ENCODE data around the gene EBP.

The EBP gene

DNA sequence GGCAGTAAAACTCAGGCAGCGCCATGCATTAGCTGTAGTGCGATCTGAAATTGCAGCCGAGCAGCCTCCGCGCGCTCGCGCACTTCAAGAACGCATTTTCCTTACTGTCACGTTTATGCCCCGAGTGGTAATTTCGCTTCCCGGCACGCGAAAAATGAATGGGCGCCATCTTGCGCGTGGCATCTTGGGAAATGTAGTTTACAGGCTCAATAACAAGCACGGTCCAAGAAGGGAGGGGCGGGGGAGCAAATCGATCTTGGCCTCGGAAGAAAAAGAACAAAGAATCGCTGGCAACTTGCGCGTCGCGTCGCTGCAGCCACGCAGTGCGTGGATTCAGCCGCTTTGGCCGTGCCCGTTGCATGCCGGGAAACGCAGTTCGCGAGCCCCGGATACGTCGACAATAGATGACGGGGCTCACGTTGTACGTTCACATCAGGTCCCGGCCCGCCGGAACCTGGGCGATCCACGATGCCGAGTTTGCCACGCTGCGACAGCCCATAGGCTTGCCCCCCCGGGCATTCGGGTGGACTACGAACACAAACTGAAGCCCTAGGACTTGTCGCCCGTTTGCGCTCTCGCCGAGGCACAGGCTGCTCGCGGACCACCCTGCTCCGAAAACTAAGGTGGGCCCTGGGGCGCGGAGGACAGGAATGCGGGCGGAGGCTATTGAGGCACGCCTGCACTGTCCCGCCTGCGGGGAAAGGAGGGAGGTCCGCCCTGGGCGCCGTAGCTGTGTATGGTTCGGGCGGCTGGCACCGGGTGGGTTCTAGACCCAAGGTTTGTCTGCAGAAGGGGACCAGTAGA is 45.6 kb upstream of the EBP start, which contains the start of gene FTSJ1:
Gene FTSJ1, plus strand, starts transcription at position 426 of the 804 bp plus-strand sequence. CDS start 1,849 bp downstream, outside the sequence.
- TF ChIP-seq, protein P1, sequence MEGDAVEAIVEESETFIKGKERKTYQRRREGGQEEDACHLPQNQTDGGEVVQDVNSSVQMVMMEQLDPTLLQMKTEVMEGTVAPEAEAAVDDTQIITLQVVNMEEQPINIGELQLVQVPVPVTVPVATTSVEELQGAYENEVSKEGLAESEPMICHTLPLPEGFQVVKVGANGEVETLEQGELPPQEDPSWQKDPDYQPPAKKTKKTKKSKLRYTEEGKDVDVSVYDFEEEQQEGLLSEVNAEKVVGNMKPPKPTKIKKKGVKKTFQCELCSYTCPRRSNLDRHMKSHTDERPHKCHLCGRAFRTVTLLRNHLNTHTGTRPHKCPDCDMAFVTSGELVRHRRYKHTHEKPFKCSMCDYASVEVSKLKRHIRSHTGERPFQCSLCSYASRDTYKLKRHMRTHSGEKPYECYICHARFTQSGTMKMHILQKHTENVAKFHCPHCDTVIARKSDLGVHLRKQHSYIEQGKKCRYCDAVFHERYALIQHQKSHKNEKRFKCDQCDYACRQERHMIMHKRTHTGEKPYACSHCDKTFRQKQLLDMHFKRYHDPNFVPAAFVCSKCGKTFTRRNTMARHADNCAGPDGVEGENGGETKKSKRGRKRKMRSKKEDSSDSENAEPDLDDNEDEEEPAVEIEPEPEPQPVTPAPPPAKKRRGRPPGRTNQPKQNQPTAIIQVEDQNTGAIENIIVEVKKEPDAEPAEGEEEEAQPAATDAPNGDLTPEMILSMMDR (IDR thresholded peaks at IDR 0.05), result no peak

DNA sequence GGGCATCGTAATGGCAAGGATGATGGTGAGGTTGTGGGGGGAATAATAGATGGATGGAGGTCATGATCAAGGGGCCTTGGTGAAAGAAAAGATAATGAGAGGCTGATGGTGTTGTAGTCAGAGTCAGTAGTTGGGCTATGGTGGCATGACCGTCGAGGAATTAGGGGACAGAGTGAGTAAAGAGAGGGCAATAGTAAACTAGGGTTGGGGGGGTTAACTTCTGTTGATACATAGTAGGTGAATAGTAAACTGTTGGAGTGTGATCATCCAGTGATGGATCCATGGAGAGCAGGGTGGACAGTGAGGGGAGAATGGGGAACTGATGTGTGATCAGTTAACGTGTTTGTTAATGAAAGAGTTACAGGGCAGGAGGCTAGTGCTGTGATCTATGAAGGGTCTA is 44.7 kb upstream of the EBP start:
- TF ChIP-seq, protein P1 (IDR thresholded peaks at IDR 0.05), result no peak

DNA sequence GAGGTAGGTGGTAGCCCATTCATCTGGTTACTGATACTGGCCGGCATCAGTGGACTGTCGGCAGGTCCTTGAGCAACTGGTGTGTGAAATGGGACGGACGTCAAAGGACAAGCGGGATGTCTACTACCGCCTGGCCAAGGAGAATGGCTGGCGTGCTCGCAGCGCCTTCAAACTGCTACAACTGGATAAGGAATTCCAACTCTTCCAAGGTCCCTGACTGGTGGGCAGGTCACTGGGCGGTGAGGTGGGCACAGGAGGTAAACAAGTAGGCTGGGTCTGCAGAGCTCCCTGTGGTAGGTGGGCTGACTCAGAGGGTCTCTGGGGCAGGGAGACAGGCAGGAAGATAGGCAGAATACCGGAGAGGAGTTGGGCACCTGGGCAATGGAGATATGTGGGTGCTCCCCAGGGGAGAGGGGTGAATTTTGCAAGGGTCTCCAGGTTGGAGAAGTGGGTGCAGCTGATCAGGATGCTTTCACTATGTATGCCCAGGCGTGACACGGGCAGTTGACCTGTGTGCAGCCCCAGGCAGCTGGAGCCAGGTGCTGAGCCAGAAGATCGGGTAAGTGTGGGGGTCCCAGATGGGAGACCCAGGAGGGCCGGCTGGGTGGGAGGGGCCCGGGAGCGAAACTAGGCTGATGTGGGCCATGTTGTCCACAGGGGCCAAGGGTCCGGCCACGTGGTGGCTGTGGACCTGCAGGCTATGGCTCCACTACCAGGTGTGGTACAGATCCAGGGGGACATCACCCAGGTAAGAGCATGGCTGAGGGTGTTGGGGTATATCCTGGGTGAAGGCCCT is 43.5 kb upstream of the EBP start:
- TF ChIP-seq, protein P1 (IDR thresholded peaks at IDR 0.05), result no peak

DNA sequence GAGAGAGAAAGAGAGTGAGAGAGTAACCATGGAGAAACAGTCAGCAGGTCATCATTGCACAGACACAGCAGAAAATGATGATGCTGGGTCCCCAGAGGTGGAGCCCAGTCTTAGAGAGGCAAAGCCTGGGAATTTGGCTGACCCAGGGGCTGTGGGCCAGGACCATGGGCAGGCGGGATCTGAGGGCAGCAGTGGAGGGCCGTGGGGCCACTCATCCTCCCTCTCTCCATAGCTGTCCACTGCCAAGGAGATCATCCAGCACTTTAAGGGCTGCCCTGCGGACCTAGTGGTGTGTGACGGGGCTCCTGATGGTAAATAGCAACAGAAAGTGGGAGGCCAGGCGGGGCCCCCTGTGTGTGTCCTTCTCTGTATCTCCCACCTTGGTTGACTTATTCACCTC is 42.8 kb upstream of the EBP start:
- TF ChIP-seq, protein P1 (IDR thresholded peaks at IDR 0.05), result no peak

DNA sequence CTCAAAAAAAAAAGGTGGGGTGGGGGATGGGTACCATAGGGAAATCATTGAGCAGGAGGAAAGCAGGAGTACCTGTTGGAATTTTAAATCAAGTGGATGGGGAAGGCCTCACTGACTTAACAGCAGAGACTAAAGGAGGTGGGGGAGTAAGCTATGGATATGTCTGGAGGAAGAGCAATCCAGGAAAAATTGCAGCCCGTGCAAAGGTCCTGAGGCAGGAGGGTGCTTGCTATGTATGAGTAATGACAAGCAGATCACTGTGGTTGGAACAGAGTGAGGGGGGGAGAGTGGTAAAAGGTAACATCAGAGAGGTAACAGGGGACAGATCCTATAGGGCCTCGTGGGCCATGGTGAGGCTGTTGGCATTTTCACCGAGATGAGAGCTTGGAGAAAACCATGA is 41.5 kb upstream of the EBP start:
- TF ChIP-seq, protein P1 (IDR thresholded peaks at IDR 0.05), result no peak

DNA sequence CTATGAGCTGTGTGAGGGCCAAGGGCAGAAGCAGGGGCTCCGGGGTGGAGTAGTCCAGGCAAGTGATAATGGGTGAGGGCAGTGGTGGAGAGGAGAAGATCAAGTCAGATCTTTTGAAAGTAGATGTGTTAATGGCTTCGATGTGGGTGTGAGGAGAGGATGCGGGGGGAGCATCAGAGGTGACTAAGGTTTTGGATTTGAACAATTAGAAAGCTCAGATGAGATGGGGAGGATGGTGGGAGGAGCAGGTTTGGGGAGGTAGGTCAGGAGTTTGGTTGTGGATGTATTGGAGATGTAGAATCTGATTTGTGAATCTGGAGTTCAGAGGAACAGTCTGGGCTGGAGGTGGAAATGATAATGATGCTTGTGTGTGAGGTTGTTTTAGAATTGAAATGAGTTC is 41.0 kb upstream of the EBP start:
- TF ChIP-seq, protein P1 (IDR thresholded peaks at IDR 0.05), result no peak

DNA sequence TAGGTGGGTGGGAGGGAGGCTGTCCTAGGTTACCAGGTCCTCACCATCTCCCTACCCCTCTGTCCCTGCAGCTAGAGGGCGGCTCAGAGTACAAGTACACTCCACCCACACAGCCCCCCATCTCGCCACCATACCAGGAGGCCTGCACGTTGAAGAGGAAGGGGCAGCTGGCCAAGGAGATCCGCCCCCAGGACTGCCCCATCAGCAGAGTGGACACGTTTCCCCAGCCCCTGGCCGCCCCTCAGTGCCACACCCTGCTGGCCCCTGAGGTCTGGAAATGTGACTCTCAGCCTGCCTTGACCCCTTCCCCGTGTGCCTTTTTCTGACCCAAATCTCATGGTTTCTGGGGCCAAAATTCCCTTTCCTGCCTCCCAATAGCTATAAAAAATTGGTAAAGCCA is 39.1 kb upstream of the EBP start:
- TF ChIP-seq, protein P1 (IDR thresholded peaks at IDR 0.05), result no peak
